Loucy (cell line): ENCODE measurements around the gene FOXP1.

Source experiments
- EZH2phosphoT487 ChIP-seq: fragments of 200-600 bp; IDR thresholded peaks from 2 replicates; pipeline ENCODE4 v1.6.1; 2018; ENCODE audit warnings: antibody characterized with exemption, mild to moderate bottlenecking, moderate library complexity, borderline replicate concordance
- TF ChIP-seq, protein P1 (sequence below): fragments of 200-600 bp; sonication (generic); conservative IDR thresholded peaks from 2 replicates; pipeline ENCODE4 v1.5.1; 2014; ENCODE audit warnings: mild to moderate bottlenecking, antibody characterized with exemption, low read length

GRCh38 chr3:71499227-71499876, 84.2 kb downstream of the FOXP1 start:
- TF ChIP-seq, protein P1, sequence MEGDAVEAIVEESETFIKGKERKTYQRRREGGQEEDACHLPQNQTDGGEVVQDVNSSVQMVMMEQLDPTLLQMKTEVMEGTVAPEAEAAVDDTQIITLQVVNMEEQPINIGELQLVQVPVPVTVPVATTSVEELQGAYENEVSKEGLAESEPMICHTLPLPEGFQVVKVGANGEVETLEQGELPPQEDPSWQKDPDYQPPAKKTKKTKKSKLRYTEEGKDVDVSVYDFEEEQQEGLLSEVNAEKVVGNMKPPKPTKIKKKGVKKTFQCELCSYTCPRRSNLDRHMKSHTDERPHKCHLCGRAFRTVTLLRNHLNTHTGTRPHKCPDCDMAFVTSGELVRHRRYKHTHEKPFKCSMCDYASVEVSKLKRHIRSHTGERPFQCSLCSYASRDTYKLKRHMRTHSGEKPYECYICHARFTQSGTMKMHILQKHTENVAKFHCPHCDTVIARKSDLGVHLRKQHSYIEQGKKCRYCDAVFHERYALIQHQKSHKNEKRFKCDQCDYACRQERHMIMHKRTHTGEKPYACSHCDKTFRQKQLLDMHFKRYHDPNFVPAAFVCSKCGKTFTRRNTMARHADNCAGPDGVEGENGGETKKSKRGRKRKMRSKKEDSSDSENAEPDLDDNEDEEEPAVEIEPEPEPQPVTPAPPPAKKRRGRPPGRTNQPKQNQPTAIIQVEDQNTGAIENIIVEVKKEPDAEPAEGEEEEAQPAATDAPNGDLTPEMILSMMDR, result no peak
- no peak for TF ChIP-seq EZH2phosphoT487
